Ovary (tissue), 3 donors: ENCODE measurements around the gene PTPN21.

Source experiments
- POLR2A ChIP-seq: fragments of 450-650 bp; IDR thresholded peaks from one replicate; pipeline ENCODE4 v1.6.1; 2017; ENCODE audit warnings: antibody characterized with exemption, mild to moderate bottlenecking, moderate library complexity
- TF ChIP-seq, protein P1 (sequence below), 3 donors: fragments of 450-650 bp in 2 of 3; fragments of 200-600 bp in 1 of 3; IDR thresholded peaks; one replicate each; pipeline versions ENCODE4 v1.5.1 to v1.8.0; 2016 to 2022; ENCODE audit warnings: antibody characterized with exemption in 3 of 3, mild to moderate bottlenecking in 1 of 3
- donor health status: DM: no; HTN: no; CAD: no.

DNA sequence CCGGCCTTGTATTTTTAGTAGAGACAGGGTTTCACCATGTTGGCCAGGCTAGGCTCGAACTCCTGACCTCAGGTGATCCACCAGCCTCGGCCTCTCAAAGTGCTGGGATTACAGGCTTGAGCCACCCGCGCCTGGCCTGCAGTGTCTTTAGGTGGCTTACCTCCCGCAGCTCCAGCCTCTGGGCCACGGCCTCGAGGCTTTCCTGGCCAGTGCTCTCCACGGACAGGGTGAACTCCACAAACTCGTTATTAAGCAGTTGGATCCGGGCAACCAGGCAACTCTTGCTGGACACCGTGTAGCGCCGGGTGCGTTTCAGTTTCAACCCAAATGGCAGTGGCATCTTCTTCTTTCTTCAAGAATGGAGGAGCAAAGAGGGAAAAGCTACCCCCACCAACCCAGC lies 4.7 kb downstream of the PTPN21 start:
- TF ChIP-seq, protein P1, sequence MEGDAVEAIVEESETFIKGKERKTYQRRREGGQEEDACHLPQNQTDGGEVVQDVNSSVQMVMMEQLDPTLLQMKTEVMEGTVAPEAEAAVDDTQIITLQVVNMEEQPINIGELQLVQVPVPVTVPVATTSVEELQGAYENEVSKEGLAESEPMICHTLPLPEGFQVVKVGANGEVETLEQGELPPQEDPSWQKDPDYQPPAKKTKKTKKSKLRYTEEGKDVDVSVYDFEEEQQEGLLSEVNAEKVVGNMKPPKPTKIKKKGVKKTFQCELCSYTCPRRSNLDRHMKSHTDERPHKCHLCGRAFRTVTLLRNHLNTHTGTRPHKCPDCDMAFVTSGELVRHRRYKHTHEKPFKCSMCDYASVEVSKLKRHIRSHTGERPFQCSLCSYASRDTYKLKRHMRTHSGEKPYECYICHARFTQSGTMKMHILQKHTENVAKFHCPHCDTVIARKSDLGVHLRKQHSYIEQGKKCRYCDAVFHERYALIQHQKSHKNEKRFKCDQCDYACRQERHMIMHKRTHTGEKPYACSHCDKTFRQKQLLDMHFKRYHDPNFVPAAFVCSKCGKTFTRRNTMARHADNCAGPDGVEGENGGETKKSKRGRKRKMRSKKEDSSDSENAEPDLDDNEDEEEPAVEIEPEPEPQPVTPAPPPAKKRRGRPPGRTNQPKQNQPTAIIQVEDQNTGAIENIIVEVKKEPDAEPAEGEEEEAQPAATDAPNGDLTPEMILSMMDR (IDR thresholded peaks at IDR 0.05): no peak
- TF ChIP-seq POLR2A: no peak
